ENCODE measurements around the gene STH.

STH gene

DNA sequence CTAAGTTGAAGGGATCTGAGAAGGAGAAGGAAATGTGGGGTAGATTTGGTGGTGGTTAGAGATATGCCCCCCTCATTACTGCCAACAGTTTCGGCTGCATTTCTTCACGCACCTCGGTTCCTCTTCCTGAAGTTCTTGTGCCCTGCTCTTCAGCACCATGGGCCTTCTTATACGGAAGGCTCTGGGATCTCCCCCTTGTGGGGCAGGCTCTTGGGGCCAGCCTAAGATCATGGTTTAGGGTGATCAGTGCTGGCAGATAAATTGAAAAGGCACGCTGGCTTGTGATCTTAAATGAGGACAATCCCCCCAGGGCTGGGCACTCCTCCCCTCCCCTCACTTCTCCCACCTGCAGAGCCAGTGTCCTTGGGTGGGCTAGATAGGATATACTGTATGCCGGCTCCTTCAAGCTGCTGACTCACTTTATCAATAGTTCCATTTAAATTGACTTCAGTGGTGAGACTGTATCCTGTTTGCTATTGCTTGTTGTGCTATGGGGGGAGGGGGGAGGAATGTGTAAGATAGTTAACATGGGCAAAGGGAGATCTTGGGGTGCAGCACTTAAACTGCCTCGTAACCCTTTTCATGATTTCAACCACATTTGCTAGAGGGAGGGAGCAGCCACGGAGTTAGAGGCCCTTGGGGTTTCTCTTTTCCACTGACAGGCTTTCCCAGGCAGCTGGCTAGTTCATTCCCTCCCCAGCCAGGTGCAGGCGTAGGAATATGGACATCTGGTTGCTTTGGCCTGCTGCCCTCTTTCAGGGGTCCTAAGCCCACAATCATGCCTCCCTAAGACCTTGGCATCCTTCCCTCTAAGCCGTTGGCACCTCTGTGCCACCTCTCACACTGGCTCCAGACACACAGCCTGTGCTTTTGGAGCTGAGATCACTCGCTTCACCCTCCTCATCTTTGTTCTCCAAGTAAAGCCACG lies 28.3 kb downstream of the STH start:
- no peak for DNase-seq (ENCODE audit: low read depth in 2 of 2)

DNA sequence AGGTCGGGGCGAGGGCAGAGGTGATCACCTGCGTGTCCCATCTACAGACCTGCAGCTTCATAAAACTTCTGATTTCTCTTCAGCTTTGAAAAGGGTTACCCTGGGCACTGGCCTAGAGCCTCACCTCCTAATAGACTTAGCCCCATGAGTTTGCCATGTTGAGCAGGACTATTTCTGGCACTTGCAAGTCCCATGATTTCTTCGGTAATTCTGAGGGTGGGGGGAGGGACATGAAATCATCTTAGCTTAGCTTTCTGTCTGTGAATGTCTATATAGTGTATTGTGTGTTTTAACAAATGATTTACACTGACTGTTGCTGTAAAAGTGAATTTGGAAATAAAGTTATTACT lies 28.9 kb downstream of the STH start:
- no peak for DNase-seq (ENCODE audit: low read depth in 2 of 2)

DNA sequence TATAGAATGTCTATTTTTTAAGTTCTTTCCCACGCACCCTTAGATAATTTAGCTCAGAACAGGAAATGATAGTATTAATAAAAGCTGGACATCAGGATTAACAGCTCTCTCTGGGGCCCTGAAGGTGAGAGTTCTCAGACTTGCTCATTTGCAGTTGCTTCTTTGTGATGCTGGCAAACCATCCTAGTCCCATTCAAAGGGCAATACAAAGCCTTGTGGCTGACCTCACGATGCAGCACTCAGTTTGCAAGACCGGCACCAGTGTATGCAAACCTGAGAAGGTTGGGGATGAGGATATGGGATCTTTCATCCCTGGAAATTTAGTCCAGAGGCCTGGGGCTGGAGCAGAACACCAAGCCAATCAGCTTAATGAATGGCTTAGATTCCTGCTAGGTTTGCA lies 29.3 kb downstream of the STH start:
- no peak for DNase-seq (ENCODE audit: low read depth in 2 of 2)

DNA sequence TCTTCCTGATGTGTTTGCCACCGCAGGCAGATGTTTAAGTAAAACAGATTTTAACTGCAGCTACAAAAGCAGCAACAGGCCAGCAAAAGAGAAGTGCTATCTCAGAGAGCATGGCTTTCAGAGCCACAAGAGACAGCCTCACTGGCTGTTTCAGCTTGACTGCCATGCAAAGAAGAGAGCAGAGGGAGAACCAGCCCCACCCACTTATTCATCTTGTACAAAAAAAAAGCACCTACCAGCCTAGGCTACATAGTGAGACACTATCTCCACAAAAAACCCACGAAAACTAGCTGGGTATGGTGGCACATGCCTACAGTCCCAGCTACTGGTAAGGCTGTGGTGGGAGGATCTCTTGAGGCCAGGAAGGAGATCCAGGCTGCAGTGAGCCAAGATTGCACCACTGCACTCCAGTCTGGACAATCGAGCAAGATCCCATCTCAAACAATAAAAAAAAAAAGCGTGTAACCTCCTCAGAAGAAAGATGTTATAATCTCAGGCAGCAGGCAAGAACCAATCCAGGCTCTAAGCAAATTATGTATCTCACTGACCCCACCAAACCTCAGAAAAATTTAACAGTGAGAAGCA lies 30.0 kb downstream of the STH start:
- DNase-seq (ENCODE audit: low read depth in 2 of 2), result no peak

DNA sequence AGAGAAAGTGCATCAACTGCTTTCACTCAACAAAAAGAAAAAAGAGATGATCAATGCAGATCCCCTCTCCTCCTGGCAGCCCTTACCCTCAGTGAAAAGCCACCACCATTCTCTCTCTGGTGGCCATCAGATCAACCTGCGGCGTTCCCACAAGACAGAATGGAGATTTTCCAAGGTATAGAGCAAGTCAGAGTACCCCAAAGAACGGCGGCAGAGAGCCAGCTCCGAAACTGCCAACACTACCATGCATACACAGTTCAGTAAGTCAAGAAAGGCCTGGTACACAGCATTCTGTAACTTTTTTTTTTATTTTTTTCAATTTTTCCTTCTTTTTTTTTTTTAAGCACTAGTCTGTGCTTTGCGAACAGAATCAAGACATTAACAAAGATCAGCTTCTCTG lies 30.6 kb downstream of the STH start:
- DNase-seq (ENCODE audit: low read depth in 2 of 2), result no peak

DNA sequence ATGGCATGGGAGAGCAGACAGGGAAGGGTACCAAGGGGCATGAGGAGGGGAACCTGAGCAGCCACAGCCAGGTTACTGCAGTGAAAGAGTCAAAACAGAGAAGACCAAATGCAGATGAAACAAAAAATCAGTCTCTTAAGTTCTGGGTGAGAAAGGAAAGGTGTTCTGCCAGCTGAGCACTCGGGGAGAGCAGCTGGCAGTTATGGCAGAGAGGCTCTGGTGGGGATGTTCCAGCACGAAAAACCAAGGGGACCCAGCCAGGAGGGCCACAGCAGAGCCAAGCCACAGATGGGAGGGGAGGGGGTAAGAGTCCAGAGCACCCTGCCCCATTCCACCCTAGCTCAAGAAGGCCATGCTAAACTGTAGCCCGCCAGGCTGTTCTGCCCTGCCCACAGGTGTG lies 31.7 kb downstream of the STH start:
- no peak for DNase-seq (ENCODE audit: low read depth in 2 of 2)

DNA sequence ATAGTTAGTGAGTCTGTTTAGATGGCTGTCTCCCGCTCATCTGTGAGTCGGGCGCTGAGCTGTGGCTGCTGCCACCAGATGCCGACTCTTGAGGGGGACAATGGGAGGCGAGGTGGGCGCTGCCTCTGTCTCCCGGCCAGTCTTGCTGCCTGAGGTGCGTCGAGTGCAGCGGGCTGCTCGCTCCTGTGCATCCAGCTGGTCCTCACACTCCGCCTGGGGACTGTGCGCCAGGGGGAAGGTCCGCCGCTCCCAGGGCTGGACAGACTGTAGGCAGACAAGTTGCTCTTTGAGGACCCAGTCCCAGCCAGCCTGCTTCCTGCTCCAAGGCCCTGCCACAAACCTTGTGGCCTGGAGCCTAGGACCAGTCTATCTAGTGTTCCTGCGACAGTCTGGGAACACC lies 32.4 kb downstream of the STH start:
- DNase-seq (ENCODE audit: low read depth in 2 of 2), result no peak

DNA sequence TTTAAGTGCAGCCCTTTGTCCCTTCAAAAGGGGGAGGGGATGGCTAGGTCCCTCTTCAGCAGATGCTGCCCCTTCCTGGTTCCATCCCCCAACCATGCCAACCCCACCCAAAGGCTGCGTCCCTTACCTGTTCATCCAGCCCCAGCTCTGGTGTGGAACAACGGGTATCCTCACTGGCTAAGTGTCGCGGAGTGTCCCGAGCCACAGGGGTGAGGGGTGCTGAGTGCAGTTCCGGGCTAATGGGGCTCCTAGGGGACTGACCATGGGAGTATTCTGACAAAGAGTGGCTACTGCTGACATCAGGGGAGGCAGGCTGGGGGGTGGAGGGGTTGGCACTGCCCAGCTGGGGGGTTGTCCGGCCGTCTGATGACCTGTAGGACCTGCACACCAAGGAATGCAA lies 32.9 kb downstream of the STH start:
- no peak for DNase-seq (ENCODE audit: low read depth in 2 of 2)

DNA sequence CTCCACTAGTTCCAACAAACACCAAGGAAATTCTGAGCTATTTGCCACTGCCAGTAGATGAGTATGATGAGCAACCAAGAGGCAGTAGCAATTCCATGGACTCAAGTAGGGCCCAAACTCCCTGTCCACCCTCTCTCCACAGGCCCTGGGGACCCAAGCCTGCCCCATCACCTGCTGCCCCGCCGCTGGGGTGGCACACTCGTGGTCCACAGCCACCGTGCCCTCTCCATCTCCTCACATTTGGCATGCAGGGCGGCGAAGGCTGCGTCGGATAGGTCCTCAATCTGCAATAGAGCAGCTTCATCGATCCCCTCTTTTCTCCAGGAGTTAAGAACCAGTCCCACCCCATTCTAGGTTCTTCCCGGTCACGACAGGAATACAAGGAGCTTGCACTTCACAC lies 33.9 kb downstream of the STH start:
- DNase-seq (ENCODE audit: low read depth in 2 of 2), result no peak

DNA sequence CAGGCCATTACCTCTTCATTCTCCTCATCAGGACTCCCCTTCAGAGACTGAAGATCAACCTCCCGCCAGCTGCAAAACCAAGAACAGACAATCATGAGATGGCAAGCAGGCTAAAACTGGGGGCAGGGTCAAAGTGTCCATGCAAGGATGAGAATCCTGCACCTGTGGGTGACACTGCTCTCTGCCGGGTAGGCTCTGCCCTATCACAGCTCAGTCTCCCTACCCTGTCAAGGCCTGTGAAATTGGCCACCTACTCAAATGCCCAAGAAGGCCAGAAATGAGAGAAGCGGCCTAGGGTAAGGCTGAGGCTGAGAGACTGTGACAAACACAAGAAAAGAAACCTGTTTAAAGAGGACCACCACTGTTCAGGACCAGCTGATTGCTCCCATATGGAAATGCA lies 34.3 kb downstream of the STH start:
- DNase-seq (ENCODE audit: low read depth in 2 of 2), result no peak

DNA sequence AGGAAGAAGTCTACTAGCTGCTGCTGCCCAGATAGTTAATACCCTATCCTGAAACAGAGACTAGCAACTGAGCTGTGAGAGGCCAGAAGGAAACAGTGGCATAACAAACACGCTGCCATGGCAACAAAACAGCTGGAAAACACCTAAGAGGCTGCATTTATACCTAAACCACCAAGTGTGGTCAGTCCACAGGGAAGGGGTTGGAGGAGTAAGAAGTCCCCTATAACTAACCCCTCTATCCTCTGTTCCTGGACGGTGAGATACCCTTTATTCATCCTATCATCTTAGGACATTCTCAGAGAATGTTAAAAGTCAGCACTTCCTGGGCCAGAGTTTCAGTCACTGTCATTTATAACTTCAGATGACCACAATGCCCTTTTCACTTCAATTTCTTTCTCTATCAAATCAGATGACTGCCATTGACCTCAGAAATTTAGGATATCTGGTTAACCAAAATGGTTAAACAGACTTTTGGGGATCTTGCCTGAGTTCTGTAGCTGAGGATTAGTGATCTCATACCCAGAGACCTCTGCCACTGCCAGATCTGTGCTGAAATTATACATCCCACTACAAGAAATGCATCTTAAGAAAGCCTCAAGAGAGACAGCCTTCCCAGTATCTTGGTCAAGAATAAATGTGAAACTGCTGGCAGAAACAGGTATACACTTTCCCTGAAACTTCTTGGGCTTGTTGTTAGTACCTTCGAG lies 36.2 kb downstream of the STH start:
- no peak for DNase-seq (ENCODE audit: low read depth in 2 of 2)

DNA sequence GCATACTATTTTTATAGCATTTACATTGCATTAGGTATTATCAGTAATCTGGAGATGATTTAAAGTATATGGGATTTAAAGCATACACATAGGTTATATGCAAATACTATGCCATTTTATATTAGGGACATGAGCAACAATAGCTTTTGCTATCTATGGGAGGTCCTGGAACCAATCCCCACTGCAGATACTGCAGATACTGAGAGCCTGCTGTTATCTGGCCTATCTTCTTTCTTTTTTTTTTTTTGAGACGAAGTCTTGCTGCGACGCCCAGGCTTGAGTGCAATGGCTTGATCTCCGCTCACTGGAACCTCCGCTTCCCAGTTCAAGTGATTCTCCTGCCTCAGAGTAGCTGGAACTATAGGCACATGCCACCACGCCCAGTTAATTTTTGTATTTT lies 37.4 kb downstream of the STH start:
- DNase-seq (ENCODE audit: low read depth in 2 of 2), result no peak

DNA sequence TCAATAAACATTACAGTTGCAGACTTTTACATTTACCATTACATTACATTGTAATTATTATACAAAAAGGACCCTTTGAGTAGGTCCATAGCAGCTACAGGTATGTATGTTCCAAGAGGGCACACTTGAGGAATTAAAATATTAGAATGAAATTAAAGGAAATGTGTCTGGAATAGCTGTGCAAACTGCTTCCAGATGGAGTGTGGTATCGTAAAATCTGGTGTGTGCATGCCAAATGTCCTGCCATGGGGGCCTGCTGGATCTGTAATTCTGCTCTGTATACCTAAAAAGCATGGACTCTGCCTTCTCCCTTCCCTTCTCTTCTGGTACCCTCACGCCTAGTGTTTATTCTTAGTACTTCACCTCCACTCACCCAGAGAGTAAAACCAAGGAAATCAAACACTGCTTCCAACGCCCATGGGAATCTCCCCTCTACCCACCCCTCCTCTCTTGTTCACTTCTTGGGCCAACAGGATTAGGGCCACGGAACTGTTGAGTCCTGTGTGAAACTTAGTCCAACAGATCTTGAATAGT lies 38.7 kb downstream of the STH start:
- DNase-seq (ENCODE audit: low read depth in 2 of 2), result no peak

DNA sequence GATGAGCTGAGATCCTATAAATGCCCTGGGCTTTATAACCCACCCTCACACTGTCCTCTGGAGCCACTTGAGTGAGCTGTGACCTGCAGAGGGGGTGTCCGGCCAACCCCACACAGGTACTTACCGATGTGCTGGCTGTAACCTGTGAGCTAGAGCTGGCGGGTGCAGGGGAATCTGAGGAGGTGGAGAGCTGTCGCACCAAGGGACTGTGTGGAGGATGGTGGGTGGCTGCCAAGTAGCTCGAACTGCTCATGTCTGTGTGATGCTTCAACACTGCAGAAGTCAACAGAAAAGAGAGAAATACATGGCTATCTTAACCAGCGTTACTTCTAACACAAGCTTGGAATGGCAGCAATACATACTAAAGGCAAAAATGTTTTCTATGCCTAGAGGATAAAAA lies 39.4 kb downstream of the STH start:
- DNase-seq (ENCODE audit: low read depth in 2 of 2), result no peak

DNA sequence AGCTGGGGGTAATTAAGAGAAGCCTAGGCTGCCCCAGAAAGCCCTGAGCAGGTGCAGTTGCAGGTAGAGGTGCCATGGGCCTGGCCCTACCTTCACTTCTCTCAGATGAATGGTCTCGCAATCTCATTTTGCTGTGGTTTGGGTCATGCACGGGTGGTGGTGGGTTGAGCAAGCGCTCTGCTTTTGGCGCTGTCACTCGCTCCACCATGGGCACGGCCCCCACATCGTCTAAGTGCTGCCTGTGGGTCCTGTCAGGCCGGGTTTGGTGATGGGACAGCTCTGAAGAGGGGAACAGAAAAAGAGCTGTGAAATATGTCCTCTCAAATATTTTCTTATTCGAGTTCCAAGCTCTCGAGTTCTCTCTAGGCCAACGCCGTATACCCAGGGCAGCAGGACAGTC lies 39.9 kb downstream of the STH start:
- no peak for DNase-seq (ENCODE audit: low read depth in 2 of 2)

DNA sequence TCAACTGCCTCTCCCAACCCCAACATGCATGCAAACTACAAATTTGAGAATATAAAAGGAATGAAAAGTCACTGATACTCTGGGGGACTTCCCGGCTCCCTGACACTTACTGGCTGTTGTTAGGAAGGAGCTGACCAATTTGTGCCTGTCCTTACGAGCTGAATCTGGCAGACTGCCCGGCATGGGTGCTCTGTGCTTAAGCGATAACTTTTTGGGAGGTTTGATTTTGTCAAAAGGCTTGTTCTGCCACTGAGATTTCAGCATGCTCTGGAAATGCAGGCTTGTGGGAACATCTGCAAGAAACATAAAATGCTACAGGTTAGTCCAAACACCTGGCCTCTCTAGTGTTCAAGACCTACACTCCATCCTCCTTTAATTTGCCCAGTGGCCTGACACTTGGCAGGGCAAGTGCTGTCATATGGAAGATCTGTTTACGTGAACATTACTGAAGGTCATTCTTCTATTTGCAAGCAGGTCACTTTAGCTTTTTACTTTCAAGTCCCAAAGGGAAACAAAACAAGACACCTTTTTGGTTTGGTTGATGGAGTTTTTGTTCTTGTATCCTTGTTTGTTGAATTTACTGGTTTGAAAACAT lies 40.6 kb downstream of the STH start:
- no peak for DNase-seq (ENCODE audit: low read depth in 2 of 2)

DNA sequence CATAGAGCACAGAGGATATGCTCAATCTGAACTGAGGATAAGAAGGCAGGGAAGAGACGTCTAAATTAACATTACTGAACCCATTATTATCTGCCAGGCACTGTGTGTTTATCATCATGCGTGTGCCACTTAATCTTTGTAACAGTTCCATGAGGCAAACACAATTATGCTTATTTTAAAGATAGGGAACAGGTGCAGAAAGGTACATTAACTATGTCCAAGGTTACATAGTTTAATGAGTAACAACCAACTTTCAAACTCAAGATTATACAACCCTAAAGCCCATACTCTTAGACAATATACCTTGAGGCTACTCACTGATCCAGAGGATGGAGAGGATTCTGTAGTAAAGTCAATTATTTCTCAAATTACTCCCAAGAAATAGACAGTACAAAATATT lies 43.2 kb downstream of the STH start:
- DNase-seq (ENCODE audit: low read depth in 2 of 2), result no peak

DNA sequence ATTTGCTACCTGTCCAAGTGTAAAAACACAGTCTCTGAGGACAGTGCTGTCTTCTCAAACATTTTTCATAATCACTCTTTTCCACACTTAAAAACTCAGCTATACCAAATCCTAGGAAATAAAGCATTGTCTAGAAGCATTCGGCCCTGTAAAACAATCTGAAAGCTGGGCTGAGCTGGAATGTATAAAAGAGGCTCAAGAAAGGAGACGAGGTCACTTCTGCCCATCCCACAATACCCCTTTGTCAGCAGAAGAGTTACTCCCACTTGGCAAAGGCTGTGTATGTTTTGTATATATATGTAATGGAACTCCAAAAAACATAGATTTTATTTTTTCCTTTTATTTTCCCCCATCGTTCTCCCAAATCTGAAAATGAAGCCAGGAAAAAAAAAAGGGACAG lies 43.9 kb downstream of the STH start:
- no peak for DNase-seq (ENCODE audit: low read depth in 2 of 2)

DNA sequence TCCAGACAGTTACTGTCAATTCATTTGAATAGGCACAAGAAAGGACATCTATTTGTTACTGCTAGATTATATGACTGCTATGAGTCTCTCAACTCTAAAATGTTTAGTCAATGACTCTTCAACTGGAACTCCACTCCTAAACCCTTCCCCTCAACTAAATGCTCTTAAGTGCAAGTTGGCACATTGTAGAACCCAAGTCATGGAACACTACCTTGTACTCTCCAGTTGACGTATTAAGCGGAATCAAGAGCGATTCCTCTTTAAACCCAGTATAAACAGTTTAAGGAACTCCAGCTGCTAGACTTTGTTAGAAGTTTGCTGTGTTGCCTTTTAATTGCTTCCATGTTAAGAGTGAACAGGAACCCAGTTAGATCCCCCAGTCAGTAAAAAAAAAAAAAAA lies 44.6 kb downstream of the STH start:
- DNase-seq (ENCODE audit: low read depth in 2 of 2), result no peak

DNA sequence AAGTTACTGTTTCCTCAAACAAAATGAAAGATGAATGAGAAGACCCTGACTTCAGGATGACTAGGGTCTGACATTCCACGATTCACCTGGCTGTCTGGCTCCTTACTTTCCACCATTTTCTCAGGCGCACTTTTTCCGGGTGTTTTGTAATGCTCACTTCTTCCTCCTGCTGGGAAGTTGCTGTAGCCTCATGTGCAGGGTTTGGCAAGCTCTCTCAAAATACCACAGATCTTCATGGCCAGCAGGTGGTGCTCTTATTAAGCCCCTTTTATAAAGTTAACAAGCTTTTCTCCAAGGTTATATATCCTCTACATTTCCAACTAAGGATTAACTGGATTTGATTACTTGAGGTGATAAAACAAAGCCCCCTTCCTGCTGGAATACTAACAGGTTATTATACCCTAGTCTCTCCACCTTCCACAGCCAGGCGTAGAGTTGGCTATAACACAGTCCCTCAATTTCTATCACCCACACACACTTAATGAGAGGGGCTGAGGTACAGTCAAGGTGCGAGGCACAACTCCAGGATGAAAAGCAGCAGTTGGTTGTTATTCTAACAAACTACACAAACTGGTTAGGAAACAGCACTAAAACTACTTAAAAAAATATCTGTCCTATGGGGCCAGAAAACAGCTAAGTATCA lies 45.4 kb downstream of the STH start:
- peak; percentile 14 to 30 for DNase-seq (ENCODE audit: low read depth in 2 of 2)

DNA sequence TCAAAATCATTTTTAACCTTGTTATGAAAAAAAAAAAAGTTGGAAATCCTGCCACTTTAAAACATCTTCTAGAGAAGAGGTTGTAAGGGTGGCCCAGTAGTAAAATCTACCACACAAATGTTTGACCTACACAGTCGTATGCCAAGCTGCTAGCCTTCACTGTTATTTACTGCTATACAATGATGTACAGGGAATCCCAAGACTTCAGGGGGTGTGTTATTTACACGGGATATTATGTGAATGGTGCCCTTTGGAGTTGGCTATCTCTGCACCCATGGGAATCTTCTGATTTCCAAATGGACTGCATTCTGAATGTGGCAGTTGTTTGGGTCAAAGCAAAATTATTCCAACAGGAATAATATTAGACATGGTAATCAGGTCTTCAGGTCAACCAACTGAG lies 45.9 kb downstream of the STH start:
- no peak for DNase-seq (ENCODE audit: low read depth in 2 of 2)

DNA sequence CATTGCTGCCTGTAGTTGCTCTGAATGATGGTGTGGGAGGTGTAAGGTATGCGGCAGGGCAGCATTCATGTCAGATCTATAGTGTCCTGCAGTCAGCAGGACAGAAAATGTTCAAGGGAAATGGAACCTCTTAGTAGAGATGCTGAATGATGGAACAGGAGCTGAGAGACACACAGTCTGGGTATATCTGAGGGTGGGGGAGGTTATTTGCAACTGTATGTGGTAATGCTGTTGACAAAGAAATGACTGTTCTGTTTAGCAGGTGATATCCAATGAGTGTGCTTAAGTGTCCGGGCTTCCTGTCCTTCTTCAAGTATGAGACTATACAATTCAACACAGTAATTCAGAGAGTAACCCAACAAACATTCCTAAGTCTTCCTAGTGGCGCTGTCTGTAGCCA lies 46.6 kb downstream of the STH start:
- no peak for DNase-seq (ENCODE audit: low read depth in 2 of 2)
